ENCODE measurements around the gene TRIM74.
"Not testable (repeated sequence)": the region's sequence is repeated elsewhere in the genome, so short reads cannot be mapped to it uniquely, and the experiment has no call there.

DNA sequence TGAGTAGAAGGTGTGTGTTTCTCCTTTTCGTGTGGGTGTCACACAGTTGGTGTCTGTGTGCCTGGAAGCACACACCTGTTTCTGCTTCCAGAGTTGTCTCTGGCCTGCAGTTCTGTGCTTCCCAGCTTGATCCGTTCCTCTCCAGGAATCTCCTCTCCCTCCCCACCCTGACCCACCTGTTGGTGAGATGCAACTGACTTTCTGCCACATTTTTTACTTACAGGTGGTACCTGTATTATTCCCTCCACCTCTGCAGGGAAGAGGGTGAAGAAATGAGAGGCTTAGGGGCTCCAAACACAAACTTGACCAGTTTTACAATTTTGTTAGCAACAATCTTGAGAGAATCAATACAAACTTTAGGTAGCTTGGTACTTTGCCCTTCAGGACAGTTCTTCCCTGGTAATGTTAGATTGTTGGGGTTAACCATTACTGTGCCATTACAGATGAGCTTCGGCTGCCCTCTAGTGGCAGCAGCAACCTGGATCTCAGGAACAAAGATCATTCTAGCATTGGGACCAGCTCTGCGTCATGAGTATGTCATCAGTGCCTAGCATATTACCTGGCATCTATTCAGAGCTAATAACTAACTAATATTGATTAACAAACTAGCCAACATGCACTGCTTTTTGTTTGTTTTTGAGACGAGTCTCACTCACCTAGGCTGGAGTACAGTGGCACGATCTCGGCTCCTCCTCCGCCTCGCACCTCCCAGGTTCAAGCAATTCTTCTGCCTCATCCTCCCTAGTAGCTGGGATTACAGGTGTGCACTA lies 54.3 kb downstream of the TRIM74 start:
- TF ChIP-seq, protein P1, sequence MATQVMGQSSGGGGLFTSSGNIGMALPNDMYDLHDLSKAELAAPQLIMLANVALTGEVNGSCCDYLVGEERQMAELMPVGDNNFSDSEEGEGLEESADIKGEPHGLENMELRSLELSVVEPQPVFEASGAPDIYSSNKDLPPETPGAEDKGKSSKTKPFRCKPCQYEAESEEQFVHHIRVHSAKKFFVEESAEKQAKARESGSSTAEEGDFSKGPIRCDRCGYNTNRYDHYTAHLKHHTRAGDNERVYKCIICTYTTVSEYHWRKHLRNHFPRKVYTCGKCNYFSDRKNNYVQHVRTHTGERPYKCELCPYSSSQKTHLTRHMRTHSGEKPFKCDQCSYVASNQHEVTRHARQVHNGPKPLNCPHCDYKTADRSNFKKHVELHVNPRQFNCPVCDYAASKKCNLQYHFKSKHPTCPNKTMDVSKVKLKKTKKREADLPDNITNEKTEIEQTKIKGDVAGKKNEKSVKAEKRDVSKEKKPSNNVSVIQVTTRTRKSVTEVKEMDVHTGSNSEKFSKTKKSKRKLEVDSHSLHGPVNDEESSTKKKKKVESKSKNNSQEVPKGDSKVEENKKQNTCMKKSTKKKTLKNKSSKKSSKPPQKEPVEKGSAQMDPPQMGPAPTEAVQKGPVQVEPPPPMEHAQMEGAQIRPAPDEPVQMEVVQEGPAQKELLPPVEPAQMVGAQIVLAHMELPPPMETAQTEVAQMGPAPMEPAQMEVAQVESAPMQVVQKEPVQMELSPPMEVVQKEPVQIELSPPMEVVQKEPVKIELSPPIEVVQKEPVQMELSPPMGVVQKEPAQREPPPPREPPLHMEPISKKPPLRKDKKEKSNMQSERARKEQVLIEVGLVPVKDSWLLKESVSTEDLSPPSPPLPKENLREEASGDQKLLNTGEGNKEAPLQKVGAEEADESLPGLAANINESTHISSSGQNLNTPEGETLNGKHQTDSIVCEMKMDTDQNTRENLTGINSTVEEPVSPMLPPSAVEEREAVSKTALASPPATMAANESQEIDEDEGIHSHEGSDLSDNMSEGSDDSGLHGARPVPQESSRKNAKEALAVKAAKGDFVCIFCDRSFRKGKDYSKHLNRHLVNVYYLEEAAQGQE (IDR thresholded peaks at IDR 0.05; ENCODE audit: unreplicated experiment) = not testable (repeated sequence)
- TF ChIP-seq, protein P2, sequence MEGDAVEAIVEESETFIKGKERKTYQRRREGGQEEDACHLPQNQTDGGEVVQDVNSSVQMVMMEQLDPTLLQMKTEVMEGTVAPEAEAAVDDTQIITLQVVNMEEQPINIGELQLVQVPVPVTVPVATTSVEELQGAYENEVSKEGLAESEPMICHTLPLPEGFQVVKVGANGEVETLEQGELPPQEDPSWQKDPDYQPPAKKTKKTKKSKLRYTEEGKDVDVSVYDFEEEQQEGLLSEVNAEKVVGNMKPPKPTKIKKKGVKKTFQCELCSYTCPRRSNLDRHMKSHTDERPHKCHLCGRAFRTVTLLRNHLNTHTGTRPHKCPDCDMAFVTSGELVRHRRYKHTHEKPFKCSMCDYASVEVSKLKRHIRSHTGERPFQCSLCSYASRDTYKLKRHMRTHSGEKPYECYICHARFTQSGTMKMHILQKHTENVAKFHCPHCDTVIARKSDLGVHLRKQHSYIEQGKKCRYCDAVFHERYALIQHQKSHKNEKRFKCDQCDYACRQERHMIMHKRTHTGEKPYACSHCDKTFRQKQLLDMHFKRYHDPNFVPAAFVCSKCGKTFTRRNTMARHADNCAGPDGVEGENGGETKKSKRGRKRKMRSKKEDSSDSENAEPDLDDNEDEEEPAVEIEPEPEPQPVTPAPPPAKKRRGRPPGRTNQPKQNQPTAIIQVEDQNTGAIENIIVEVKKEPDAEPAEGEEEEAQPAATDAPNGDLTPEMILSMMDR (conservative IDR thresholded peaks at IDR 0.05; ENCODE audit: low read depth in 2 of 2) = peak; percentile 70 to 88
- TF ChIP-seq POLR2AphosphoS5 (IDR thresholded peaks at IDR 0.05; ENCODE audit: low read depth); JUNB (IDR thresholded peaks at IDR 0.05; ENCODE audit: unreplicated experiment); EZH2 (IDR thresholded peaks at IDR 0.05; ENCODE audit: low read depth, unreplicated experiment); EZH2phosphoT487 (IDR thresholded peaks at IDR 0.05; ENCODE audit: unreplicated experiment); ZNF114 (CRISPR knock-in tag; IDR thresholded peaks at IDR 0.05); ZNF331 (CRISPR knock-in tag; IDR thresholded peaks at IDR 0.05; ENCODE audit: low read depth): not testable (repeated sequence)
- peak; percentile 5; the same call in 1 of the 2 replicates for TF ChIP-seq CREB1 (CRISPR knock-in tag; IDR thresholded peaks at IDR 0.05; ENCODE audit: low read depth)
- TF ChIP-seq, protein P3, sequence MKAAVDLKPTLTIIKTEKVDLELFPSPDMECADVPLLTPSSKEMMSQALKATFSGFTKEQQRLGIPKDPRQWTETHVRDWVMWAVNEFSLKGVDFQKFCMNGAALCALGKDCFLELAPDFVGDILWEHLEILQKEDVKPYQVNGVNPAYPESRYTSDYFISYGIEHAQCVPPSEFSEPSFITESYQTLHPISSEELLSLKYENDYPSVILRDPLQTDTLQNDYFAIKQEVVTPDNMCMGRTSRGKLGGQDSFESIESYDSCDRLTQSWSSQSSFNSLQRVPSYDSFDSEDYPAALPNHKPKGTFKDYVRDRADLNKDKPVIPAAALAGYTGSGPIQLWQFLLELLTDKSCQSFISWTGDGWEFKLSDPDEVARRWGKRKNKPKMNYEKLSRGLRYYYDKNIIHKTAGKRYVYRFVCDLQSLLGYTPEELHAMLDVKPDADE (IDR thresholded peaks at IDR 0.05) = not testable (repeated sequence)

Data from GM23338 (cell line).